Effector memory CD4-positive, alpha-beta T cell (primary cell): ENCODE data around the gene CHRM1.

Source experiments
- DNase-seq, 3 donors: peaks; one replicate each; pipeline ENCODE4 v3.0.0-alpha.2; 2020
- H3K27ac ChIP-seq: 2 replicates; pipeline ENCODE4 v1.7.0; 2013; ENCODE audit warnings: mild to moderate bottlenecking, low read length, moderate library complexity; ENCODE audit not compliant: insufficient read depth, poor library complexity, severe bottlenecking
- H3K27me3 ChIP-seq: replicated peaks from 2 replicates; pipeline ENCODE4 v1.7.0; 2013; ENCODE audit warnings: mild to moderate bottlenecking, low read length; ENCODE audit not compliant: insufficient read depth, control insufficient read depth, poor library complexity, severe bottlenecking
- H3K36me3 ChIP-seq: 2 replicates; pipeline ENCODE4 v1.7.0; 2013; ENCODE audit warnings: mild to moderate bottlenecking, low read length, moderate library complexity; ENCODE audit not compliant: control insufficient read depth, insufficient read depth
- H3K4me1 ChIP-seq: 2 replicates; pipeline ENCODE4 v1.7.0; 2013; ENCODE audit warnings: low read length, mild to moderate bottlenecking; ENCODE audit not compliant: control insufficient read depth, insufficient read depth, poor library complexity, severe bottlenecking
- H3K4me3 ChIP-seq: 2 replicates; pipeline ENCODE4 v1.7.0; 2013; ENCODE audit warnings: low read length, low read depth, mild to moderate bottlenecking; ENCODE audit not compliant: insufficient read depth, poor library complexity, severe bottlenecking
- H3K9me3 ChIP-seq: 2 replicates; pipeline ENCODE4 v1.7.0; 2013; ENCODE audit warnings: mild to moderate bottlenecking, low read length, moderate library complexity; ENCODE audit not compliant: control insufficient read depth

The CHRM1 gene

DNA sequence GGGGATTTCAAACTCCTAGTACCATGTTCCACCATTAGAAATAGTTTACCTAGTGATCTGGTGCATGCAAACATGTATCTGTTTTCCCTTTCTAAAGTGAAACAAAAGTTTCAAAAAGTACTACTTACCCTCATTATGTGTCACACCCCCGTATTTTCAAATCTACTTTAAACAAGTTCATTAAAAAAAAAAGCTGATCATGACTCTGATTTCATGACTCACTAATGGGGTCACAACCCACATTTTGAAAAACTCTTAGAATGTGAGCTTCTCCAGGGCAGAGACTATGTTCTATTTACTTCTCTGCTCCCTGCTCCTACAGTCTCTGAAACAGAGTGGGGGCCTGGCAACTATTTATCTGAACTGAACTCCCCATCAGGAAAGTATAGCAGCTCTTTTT lies 18.2 kb downstream of the CHRM1 start:
- no peaks in the 10 kb centered on the region for H3K4me1 ChIP-seq
- no peak overlapping the region for H3K27ac ChIP-seq
- no peaks in the 10 kb centered on the region for H3K27me3 ChIP-seq
- no peak for DNase-seq
- H3K4me3 ChIP-seq, result no peak overlapping the region
- no peaks in the 10 kb centered on the region for H3K36me3 ChIP-seq
- no peaks in the 10 kb centered on the region for H3K9me3 ChIP-seq

GRCh38 chr11:62898027-62898426 lies 23.1 kb downstream of the CHRM1 start:
- Histone ChIP-seq H3K4me3 (no peak overlapping the region), H3K27ac (no peak overlapping the region), H3K4me1 (no peaks in the 10 kb centered on the region), H3K27me3 (no peaks in the 10 kb centered on the region), H3K9me3 (no peaks in the 10 kb centered on the region), H3K36me3 (no peaks in the 10 kb centered on the region)
- DNase-seq, result no peak

DNA sequence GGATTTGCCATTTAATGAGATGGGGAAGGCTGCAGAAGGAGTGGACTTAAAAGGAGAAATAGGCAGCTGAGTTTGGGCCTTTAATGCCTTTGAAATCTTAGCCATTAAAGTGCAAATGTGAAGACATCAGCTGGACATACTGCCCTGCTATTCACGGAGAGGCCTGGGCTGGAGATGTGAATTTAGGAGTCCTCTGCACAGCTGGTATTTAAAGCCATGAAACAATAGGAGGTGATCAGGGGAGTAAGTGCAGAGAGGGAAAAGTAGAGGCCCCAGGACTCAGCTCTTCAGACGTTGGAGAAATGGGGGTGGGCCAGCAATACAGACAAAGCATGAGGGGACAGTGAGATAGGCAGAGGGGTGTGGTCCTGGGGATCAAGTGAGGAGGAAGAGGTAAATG lies 23.9 kb downstream of the CHRM1 start:
- Histone ChIP-seq H3K9me3 (no peaks in the 10 kb centered on the region), H3K27ac (no peak overlapping the region), H3K36me3 (no peaks in the 10 kb centered on the region), H3K4me1 (no peaks in the 10 kb centered on the region), H3K27me3 (no peaks in the 10 kb centered on the region), H3K4me3 (no peak overlapping the region)
- no peak for DNase-seq

- no peaks in the 10 kb centered on the region for H3K36me3 ChIP-seq
- DNase-seq, result no peak
- no peak overlapping the region for H3K27ac ChIP-seq
- H3K4me1 ChIP-seq, result no peaks in the 10 kb centered on the region
- no peak overlapping the region for H3K4me3 ChIP-seq
- no peaks in the 10 kb centered on the region for H3K9me3 ChIP-seq
- H3K27me3 ChIP-seq, result no peaks in the 10 kb centered on the region
These were observed 25.1 kb downstream of the CHRM1 start for GRCh38 chr11:62896049-62896448.

- Histone ChIP-seq H3K9me3 (no peaks in the 10 kb centered on the region), H3K4me1 (no peaks in the 10 kb centered on the region), H3K4me3 (no peak overlapping the region), H3K27ac (no peak overlapping the region), H3K27me3 (no peaks in the 10 kb centered on the region), H3K36me3 (no peaks in the 10 kb centered on the region)
- no peak for DNase-seq
These were observed 25.7 kb downstream of the CHRM1 start for GRCh38 chr11:62895501-62895900.

DNA sequence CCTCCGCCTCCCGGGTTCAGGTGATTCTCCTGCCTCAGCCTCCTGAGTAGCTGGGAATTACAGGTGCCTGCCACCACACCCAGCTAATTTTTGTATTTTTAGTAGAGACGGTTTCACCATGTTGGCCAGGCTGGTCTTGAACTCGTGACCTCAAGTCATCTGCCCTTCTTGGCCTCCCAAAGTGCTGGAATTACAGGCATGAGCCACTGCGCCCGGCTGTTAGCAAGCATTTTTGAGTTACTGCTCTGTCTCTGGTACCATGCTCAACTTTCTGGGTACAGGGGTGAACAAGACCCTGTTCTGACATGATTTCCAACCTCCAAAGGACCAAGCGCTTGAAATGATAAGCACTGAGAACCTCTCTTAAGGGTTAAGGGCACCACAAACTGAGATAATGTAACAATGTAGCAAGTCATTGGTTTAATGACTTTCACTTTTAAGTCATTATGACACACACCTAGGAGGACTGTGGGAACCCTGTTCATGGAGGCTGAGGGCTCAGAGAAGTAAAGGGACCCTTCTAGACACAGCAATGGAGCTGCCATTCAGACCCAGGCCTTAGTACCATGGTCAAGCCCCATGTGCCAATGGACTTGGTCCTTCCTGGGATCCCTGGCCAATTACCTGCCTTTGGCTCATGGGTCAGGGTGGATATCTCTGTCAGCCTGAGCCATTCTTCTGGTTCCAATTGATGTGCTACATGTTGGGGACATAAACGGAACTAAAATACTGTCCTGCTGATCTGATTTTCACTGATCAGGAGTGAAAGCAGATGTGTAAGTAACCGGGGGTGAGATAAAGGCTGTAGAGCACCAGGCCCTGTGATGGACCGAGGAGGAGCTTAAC lies 28.9 kb downstream of the CHRM1 start:
- no peak overlapping the region for H3K27ac ChIP-seq
- H3K4me1 ChIP-seq, result no peaks in the 10 kb centered on the region
- H3K4me3 ChIP-seq, result no peak overlapping the region
- H3K36me3 ChIP-seq, result peaks cover 24% of the 10 kb centered on the region
- DNase-seq, result no peak
- H3K27me3 ChIP-seq, result no peaks in the 10 kb centered on the region
- no peaks in the 10 kb centered on the region for H3K9me3 ChIP-seq

GRCh38 chr11:62889484-62890437 lies 31.4 kb downstream of the CHRM1 start:
- Histone ChIP-seq H3K4me1 (no peaks in the 10 kb centered on the region), H3K27ac (no peak overlapping the region), H3K9me3 (no peaks in the 10 kb centered on the region), H3K36me3 (peaks cover 49% of the 10 kb centered on the region), H3K27me3 (no peaks in the 10 kb centered on the region), H3K4me3 (no peak overlapping the region)
- no peak for DNase-seq

DNA sequence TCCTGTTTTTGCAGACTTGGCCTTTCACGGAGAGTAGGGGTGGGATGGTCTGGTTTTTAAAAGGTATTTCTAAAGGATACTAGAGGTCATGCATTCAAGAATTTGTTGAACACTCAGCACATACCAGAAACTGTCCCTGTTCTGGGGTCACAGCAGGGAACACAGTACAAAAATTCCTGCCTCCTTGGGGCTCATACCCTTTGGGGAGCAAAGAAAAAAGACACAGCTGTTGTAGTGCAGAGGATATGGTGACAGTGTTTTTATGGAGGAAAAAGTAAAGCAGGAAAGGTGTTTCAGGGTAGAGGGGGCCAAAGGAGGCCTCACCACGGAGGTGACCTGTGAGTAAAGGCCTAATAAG lies 32.1 kb downstream of the CHRM1 start:
- Histone ChIP-seq H3K4me1 (no peaks in the 10 kb centered on the region), H3K27me3 (no peaks in the 10 kb centered on the region), H3K4me3 (no peak overlapping the region), H3K36me3 (peaks cover 54% of the 10 kb centered on the region), H3K27ac (no peak overlapping the region), H3K9me3 (no peaks in the 10 kb centered on the region)
- no peak for DNase-seq

DNA sequence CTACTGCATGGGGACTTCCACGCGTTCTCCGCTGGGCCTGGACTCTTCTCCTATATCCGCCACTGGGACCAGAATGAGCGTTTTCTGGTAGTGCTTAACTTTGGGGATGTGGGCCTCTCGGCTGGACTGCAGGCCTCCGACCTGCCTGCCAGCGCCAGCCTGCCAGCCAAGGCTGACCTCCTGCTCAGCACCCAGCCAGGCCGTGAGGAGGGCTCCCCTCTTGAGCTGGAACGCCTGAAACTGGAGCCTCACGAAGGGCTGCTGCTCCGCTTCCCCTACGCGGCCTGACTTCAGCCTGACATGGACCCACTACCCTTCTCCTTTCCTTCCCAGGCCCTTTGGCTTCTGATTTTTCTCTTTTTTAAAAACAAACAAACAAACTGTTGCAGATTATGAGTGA lies 32.8 kb downstream of the CHRM1 start:
- Histone ChIP-seq H3K27ac (no peak overlapping the region), H3K4me1 (peaks cover 6% of the 10 kb centered on the region), H3K9me3 (no peaks in the 10 kb centered on the region), H3K36me3 (peaks cover 61% of the 10 kb centered on the region), H3K4me3 (no peak overlapping the region), H3K27me3 (no peaks in the 10 kb centered on the region)
- DNase-seq, result no peak
